IPS-18c (cell line): Measurements from ENCODE around the gene CHGA.

Source experiments
- H3K4me3 ChIP-seq: 2 replicates; pipeline ENCODE4 v1.7.0; 2013; ENCODE audit warnings: low read depth, mild to moderate bottlenecking, low read length, moderate library complexity; ENCODE audit not compliant: insufficient read depth
- H3K9me3 ChIP-seq: one replicate; pipeline ENCODE4 v1.6.1; 2013; ENCODE audit warnings: mild to moderate bottlenecking, low read length, moderate library complexity; ENCODE audit not compliant: control insufficient read depth, insufficient read depth

Gene CHGA

DNA sequence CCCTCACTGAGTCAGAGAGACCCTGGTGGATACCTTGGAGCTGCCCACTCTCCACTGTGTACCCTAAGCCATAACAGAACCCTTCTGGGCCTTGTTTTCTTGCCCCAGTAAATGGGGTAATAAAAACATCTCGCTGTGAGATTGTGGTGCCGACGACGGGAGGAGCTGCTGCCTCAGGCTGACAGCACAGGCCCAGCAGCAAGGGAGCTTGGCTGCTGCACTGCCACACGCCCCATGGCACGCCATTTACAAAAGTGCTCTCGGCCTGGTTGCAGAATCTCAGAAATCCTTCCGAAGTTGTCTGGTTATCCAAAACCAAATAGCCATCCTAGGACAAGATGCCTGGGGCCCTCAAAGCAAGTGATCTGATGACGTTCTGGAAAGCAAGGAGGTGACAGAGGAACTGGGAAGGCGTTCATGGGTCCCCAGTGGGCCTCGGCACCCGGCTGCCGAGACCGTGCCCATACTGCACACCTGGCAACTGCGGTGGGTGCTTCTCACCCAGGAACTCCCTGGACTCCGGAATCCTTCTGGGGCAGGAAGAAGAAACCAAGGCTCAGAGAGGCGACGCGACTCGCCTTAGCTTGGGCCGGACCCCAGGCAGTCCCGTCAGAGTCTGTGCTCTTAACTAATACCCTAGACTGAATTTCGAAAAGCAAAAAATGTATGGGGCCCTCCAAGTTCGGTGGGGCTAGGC lies 26.7 kb downstream of the CHGA start:
- Histone ChIP-seq H3K9me3 (no peaks in the 10 kb centered on the region), H3K4me3 (no peak overlapping the region)

DNA sequence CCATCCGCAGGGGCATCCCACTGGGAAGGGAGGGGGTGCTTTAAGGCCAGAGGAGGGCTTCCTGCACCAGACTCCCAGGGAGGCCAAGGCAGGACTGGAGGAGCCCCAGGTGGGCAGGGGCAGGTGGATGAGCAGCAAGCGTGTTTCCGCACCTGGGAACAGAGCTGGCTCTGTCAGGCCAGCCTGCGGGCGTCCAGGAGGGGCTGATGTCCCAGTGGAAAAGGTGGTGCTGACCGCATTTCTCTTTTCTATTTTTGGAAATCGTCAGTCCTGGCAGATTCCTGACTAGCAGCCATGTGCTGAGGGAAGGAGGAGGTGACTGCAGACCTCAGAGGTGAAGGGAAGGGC lies 27.2 kb downstream of the CHGA start:
- Histone ChIP-seq H3K9me3 (no peaks in the 10 kb centered on the region), H3K4me3 (no peak overlapping the region)

DNA sequence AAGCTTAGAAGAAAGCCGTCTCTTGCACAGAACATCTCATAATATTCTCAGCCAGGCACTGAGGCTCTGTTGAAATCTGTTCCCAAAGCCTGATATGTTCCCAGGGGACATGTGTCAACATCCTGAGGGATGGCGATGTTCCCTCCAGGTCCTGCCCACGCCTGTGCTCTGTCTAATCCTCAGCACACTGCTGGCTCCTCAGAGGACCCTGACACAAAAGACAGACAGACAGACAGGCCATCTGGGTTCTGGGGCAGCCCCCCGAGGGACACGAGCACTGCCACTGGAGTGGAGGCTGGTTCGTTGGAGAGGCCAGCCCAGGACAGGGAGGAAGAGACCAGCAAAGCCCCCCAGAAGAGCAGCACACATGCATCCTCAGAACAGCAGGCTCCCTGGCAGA lies 27.8 kb downstream of the CHGA start:
- no peaks in the 10 kb centered on the region for H3K9me3 ChIP-seq
- H3K4me3 ChIP-seq: no peak overlapping the region

DNA sequence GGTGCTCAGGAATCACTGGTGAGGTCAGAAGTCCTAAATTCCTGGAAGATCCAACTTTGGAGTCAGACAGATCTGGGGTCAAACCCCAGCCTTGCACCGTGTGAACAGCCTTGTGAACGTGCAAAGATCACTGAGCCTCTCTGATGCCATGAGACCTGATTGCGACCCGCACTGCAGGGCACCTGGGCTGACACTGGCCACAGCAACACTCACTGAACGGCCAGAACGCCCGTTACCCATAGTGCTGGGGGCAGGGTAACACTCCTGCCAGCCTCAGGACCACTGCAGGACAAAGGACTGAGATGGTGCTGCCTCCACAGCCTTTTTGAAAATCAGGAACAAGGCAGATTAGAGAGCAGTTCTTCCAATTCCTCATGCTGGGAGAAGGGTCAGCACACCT lies 28.3 kb downstream of the CHGA start:
- H3K4me3 ChIP-seq: no peak overlapping the region
- H3K9me3 ChIP-seq: no peaks in the 10 kb centered on the region

DNA sequence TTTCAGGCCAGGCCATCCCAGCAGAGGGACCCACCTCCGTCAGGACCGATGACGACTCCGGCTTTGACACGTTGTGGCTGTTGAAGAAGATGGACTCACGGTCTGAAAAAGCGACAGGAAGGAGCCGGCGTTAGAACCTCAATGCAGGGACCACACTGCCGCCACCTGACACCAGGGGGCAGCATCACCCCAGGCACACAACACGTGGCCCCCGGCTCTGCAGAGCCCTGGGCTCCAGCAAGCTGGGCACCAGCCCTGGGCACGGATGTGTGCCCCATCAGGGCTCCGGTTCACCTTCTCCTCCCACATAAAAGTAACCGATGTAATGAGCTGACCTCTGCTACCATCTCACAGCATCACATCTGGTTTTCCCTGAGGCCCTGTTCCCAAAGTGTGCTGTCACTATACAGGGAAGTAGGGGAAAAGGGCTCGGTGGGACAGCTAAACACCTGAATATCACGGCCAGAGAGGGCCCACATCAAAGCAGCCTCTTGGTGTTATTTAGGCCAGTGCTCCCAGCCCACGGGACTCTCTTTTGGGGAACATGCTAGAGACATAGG lies 29.0 kb downstream of the CHGA start:
- H3K4me3 ChIP-seq: no peak overlapping the region
- H3K9me3 ChIP-seq: no peaks in the 10 kb centered on the region

DNA sequence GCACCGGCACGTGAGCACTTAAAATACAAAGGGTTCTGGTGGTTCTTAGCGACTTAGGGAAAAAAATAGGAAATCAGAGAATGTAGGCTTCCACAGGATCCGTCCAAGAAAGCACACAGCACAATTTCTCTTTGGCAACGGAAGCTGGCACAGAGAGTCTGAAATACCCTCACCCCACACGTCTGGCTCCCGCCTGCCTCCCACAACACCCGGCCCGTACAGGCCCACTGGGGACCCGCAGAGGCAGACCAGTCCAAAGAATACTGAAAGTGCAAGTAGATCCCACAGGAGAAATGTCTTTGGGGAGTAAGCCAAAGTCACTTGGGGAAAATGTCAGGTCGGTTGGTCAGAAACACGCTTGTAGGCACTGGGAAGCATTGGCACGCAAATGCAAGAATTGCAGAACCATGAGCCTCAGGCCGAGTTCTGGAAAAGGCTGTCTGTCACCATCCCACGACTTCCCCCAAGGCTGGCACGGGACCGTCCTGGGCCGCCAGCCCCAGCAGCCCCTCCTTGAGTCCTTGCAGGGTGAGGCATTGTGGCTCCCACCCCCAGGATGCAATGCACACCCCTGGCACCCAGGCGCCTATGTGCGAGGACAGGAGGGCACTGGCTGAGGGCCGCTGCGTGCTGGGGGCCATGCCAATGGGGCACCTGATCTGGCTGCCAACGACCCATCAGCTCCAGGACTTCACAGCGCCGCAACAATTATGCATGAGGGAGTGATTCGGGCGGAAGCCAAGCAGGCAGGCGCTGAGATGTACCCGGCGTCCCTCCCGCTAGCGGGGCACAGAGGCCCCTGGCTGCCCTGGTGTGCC lies 29.7 kb downstream of the CHGA start:
- H3K4me3 ChIP-seq: no peak overlapping the region
- H3K9me3 ChIP-seq: no peaks in the 10 kb centered on the region

DNA sequence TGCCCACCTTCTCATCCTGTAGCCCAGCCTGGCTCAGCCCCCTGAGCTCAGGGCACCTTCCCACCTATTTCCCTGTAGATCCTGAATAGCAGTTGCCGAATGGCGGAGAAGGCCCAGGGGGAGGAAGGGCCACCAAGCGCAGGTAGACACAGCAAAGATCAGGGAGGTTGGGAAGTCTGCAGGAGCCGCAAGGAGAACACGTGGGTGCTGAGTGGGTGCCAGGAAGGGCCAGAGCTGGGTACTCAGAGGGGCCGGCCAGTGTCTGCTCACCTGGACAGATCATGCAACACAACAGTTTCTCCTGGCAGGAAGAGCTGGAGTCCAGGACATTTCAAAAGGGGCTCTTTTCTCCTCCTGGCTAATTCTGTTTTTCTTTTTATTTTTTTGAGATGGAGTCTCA lies 30.6 kb downstream of the CHGA start:
- Histone ChIP-seq H3K4me3 (no peak overlapping the region), H3K9me3 (no peaks in the 10 kb centered on the region)

DNA sequence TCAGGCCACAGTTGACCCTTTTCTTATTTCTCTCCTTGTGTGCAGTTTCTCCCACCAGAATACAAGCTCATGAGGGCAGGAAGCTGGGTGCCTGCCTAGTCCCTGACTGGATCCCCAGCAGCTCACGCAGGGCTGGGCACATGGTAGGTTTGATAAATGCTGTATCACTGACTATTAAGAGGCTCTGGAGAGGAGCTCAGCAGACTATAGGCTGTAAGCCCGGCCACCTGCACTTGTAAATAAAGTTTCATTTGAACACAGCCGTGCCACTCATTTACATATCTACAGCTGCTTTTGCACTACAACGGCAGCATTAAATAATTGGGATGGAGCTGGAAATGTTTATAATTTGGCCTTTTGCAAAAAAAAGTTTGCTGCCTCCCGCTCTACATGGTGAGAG lies 32.0 kb downstream of the CHGA start:
- H3K9me3 ChIP-seq: no peaks in the 10 kb centered on the region
- no peak overlapping the region for H3K4me3 ChIP-seq

DNA sequence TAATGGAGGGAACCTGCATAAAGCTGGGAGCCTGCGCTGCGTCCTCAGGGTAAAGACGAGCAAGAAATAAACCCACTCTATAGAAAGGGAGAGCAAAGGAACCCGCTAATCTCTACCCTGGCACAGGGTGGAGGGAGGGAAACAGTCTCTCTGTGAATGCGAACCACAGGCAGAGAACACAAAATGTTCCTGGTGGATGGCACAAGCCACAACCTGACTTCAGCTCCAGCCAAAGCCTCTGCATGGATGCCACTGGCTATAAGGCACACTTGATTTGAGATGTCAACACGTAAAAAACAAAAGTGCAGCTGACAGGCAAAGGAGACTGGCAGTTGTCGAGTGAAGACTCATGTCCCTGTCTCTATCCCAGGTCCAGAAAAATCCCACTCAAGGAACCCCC lies 32.4 kb downstream of the CHGA start:
- H3K9me3 ChIP-seq: no peaks in the 10 kb centered on the region
- no peak overlapping the region for H3K4me3 ChIP-seq

DNA sequence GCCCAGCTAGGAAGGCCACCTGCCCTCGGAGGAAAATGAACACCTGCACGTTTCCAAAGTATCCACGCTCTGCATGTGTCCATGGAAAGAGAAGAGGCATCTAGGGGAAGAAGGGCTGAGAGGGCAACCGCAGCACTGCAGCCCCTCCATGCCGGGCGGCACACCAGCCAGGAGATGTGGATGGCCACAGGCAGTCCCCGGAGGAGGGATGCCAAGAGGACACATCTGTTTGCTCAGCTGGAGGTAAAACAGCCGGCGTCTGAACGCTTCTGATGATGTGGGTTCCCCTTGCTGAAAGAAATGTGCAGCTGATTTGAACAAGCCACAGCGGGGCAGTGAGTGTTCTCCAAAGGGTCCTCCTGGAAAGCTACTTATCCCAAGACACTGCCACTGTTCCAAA lies 34.0 kb downstream of the CHGA start:
- no peak overlapping the region for H3K4me3 ChIP-seq
- H3K9me3 ChIP-seq: no peaks in the 10 kb centered on the region

DNA sequence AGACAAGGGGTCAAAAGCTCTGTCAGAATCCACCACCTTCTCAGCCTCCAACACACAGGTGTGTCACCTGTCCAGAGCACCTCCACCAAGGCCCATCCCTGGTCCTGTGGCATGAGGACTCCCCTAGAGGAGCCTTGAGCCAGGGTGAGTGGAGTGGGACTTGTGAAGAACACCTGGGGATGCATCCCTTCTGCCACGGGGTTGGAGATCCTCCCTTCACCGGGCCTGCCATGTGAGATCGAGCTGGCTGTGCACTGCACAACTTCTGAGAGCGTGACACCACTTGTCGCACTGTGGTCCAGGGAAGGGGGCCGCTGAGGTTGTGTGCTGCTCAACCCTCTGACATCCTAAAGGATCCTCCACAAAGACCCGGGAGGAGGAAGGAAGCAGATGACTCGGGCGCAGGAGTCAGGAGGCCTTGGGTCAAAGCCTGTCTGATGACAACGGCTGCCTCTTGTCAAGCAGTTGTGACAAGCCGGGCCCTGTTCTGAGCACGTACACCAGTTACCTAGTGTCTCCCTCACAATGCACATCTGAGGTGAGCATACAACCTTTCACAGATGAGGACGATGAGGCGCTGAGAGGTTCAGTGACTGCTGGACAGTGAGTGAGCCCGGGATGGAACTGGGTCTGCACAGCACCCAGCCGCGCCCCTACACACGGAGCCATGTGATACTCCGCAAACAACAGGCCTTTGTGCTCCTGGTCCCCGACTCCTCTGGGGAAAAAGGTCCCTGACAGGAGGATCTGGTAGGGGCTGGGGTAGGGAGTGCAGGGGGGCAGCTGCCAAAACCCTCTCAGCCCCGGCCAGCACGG lies 35.6 kb downstream of the CHGA start:
- no peaks in the 10 kb centered on the region for H3K9me3 ChIP-seq

DNA sequence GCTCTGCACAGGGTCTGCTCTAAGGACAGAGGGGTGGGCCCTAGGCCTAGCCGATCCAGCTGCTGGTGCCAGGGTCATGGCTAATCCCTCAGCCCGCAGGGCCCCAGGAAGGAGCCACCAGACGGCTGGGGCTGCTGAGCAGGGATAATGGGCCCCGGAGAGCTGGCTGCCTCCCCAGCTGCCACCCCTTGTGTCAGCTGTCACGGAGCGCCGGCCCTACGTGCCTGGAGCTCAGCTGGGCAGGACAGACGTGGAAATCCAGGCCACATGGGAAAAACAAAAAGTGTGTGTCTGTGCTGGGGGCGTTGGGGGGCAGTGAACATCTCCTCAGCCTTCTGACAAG lies 36.2 kb downstream of the CHGA start:
- Histone ChIP-seq H3K9me3 (no peaks in the 10 kb centered on the region), H3K4me3 (no peak overlapping the region)

More for the DNA sequence above, 35.6 kb downstream of the CHGA start:
- no peak overlapping the region for H3K4me3 ChIP-seq

DNA sequence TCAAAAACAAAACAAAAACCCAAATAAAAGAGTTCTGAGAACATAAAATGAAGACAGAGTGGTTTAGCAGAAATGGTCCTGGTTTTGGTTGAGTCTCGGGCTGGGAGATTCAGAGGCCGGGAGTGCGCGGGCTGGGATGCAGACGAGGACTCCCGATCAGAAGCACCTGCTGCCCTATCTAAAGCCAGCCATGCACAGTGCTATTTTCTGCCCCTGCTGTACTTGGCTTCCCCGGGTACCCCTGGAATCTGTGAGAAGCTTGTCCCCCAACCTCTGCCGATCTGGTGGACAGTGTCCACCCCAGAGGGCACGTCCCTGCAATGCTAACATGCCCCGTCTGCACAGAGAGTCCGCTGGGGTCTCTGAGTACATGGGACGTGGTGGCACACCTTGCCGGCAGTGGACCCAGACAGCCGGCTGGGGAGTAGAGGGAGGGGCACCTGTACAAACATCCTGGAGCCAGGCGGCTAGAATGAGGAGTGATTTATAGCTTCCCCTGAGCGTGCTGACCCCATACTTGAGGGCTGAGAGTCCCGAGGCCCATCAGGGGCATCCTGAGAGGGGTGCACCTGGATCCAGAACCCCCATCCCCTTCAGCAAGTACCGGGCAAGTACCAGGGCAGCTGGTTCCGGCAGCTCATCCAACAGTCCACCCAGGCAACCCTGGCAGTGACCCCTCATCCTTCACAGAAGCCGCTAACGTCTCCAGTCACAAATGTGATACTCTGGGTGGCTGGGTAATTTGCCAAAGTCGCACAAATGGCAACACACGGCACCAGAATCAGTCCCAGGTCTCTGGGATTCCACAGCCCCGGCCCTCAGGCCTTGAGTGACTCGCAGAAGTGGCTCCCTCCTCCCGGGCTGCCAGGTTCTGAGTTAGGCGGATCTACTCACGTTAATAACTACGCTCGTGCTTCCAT lies 37.1 kb downstream of the CHGA start:
- Histone ChIP-seq H3K9me3 (no peaks in the 10 kb centered on the region), H3K4me3 (no peak overlapping the region)

DNA sequence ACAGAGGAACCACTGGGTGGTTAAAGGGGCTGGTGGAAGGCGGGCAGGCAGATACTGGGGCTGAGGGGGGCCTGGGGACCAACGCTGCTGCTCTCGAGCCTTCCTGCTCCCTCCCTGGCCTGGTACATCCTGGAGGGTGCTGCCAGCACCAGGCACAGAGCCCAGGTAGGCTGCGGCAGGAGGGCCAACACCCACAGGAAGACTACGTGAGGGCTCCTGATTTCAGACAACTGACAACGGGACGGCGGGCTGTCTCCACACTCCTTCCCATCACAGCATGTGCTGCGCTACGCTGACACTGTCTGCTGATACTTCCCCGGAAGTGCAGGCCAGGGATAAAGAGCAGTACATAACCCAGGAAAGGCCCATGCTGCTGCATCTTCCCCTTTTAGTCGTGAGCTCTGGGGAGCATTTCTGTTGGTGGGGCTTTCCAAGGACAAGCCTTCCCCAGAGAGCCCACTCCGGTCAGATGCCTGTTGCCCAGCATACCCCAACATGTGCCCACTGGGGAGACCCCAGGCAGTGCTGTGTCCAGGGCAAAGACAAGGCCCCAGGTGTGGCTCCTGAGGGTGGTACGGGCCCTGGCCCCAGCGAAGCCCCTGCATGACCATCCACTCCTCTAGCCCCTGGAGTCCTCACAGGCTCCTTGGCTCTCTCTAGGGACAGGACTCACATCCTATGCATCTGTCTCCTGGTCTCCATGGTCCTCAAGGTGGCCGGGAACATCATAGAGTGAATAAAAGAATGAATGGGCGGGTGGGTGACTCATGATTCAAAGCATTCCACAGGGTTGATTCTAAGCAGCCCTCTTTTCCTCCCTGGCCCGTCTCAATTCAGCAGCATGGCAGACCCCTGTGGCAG lies 38.0 kb downstream of the CHGA start:
- H3K4me3 ChIP-seq: no peak overlapping the region
- H3K9me3 ChIP-seq: no peaks in the 10 kb centered on the region

DNA sequence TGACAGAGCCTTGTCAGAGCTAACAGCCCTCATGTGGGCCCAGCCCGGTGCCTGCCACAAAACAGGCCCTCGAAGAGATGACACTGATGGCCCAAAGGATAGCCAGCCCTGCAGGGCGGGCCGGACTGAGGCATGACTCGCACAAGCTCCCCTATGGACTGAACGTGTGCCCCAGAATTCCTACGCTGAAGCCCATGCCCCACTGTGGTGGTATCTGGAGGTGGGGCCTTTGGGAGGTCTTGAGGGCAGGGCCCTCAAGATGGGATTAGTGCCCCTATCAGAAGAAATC lies 38.6 kb downstream of the CHGA start:
- H3K9me3 ChIP-seq: no peaks in the 10 kb centered on the region
- H3K4me3 ChIP-seq: no peak overlapping the region

DNA sequence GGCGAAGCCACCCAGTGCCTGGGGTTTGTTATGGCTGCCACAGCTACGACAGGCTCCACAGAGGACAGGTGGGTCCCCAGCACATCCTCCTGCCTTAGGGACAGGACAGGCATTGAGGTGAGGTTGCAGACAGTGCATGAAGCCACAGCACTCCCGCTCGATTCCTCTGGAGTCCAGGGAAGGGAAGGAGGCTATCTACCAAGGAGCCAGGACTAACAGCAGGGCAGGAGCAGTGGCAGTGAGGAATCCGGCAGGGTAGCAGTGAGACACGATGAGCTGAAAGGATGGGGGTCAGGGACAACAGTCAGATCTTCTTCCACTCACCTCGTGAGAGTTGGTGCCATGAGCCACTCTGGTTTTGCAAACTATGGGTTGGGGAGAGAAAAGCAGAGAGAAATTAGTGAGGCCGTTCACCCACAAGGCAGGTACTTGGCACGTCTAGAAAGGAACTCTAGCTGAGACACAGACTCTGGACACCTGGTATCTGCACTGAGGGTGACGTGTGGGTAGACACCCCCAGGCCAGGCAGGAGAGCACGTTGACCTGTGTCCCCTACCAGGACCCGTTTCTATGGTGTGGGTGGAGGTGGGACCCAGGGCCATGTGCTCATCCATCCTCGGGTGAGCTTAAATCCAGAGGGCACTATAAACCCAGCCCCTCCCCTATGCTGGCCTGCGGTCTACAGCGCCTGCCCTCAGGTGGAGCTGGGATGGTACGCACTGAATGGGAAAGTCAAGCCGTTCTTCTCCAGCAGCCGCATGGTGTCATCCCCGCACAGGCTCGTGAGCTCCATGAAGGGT lies 39.3 kb downstream of the CHGA start:
- H3K9me3 ChIP-seq: no peaks in the 10 kb centered on the region
- no peak overlapping the region for H3K4me3 ChIP-seq
